Gastroesophageal sphincter (tissue), 3 donors: ENCODE results near the gene DMKN.

ENCODE experiments used
- CTCF ChIP-seq, 4 experiments: fragments of 200-600 bp in 2 of 4; fragments of 450-650 bp in 2 of 4; sonication (generic) in 1 of 4; IDR thresholded peaks; one replicate each; pipeline ENCODE4 v1.5.1; 2017 to 2019; ENCODE audit warnings: antibody characterized with exemption in 4 of 4, mild to moderate bottlenecking in 2 of 4, moderate library complexity in 2 of 4
- EP300 ChIP-seq: sonication (generic); formaldehyde crosslinking; IDR thresholded peaks from one replicate; pipeline ENCODE4 v1.6.1; 2017; ENCODE audit warnings: antibody characterized with exemption, mild to moderate bottlenecking

GRCh38 chr19:35471946-35472345 is 41.5 kb downstream of the DMKN start:
- TF ChIP-seq EP300, result no peak
- TF ChIP-seq CTCF (IDR thresholded peaks at IDR 0.05), result no peak
